ENCODE results near the gene ZNF770.

DNA sequence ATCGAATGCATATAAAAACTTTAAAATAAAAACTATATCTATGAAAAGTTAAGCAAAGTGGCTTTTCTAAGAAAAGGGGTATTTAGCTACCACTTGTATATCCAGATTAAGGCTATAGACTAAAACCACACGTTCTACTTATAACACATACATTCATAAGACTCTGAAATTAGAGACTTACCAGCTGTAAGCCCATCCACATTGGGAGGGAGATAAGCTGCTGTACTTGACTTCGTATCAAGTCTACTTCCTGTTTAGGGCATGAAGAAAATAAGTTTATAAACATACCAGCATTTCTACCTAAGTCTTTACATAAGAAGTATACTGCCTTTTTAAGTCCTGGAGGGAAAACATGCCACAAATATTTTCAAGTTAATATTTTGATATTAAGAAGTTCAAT, 46.3 kb downstream of the ZNF770 start:
- TF ChIP-seq, protein P1, sequence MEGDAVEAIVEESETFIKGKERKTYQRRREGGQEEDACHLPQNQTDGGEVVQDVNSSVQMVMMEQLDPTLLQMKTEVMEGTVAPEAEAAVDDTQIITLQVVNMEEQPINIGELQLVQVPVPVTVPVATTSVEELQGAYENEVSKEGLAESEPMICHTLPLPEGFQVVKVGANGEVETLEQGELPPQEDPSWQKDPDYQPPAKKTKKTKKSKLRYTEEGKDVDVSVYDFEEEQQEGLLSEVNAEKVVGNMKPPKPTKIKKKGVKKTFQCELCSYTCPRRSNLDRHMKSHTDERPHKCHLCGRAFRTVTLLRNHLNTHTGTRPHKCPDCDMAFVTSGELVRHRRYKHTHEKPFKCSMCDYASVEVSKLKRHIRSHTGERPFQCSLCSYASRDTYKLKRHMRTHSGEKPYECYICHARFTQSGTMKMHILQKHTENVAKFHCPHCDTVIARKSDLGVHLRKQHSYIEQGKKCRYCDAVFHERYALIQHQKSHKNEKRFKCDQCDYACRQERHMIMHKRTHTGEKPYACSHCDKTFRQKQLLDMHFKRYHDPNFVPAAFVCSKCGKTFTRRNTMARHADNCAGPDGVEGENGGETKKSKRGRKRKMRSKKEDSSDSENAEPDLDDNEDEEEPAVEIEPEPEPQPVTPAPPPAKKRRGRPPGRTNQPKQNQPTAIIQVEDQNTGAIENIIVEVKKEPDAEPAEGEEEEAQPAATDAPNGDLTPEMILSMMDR (conservative IDR thresholded peaks at IDR 0.05) = no peak
- no peak for TF ChIP-seq ZFX (IDR thresholded peaks at IDR 0.05)
